GM10847 (cell line): Measurements from ENCODE around the gene PAQR5.

Source experiments
- POLR2A ChIP-seq: IDR thresholded peaks from 2 replicates; pipeline ENCODE4 v1.6.1; 2011; ENCODE audit not compliant: insufficient read length; ENCODE audit errors: extremely low read depth

PAQR5 gene

DNA sequence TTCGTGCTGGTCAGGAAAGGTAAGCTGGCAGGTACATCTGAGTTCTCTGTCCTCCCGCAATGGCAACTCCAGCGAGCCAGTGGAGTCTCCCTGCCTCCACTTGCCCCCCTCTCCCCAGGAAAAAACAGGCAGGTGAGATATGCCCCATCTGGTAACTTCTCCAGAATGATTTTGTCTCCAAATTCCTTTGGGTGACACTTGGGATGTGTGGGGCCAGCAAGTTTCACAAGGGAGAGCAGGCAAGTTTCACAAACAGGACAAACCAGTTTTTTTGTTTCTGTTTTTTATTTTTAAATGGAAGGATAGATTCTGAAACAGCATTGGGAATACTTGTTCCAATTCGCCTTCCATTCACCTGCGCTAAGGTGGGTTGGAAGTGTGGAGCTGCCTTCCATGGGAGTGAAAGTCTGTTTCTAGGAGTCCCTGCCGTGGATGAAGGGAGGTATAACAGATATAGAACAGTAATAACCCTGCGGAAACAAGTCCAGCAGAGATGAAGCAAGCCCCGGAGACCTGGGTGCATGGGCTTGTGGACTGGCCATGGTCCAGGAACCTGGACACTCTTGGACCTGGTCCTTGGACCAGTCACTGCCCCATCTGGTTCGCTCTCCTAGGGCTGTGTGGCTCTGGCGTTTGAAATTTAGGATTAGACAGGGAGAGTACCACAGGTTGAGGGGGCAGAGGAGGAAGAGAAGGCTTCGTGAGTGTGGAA lies 92.5 kb downstream of the PAQR5 start:
- no peak for TF ChIP-seq POLR2A

DNA sequence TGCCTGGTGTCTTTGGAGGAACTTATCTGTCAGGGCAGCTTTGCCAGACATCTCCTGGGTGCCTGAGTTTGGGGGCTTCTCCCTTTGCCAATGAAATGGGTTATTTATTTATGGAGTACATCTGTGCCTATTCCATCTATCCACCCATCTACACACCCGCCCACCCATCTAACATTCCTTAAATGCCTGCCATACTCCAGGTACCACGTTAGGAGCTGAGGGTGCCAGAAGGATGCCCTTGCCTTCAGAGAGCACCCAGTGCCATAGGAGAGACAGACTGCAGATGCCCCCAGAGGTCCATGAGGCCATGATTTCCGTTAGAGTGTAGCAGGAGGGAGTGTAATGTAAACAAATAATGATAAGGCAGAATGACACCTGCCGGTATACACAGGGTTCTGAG lies 93.6 kb downstream of the PAQR5 start:
- no peak for TF ChIP-seq POLR2A

DNA sequence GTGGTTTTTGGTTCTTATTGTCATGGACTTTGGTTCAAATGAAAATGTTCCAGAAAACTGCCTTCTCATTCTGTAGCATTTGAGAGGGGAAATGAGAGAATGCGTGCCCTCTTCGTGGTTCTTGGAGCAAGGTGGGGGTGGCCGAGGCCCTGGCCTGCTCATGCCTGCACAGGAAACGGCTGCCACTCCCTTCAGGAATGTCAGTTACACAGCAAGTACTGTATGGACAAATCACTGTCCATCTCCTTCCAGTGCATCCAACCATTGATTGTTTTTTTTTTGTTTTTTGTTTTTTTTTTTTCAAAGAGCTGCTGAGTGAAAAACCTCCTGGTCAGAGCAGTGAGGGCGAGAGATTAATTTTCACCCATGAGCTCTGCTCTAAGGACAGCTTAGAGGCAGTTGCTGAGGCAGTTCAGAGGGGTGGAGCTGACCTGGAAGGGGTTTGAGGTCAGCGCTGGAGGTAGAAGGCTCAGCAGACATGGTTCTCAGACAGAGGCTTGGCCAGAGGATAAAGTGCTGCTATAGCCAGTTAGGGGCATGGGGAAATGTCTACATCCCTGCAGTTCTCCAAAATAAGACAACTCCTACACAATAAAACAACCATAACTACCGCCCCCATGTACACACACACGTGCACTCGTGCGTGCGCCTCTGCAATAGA lies 95.2 kb downstream of the PAQR5 start:
- TF ChIP-seq POLR2A, result no peak

DNA sequence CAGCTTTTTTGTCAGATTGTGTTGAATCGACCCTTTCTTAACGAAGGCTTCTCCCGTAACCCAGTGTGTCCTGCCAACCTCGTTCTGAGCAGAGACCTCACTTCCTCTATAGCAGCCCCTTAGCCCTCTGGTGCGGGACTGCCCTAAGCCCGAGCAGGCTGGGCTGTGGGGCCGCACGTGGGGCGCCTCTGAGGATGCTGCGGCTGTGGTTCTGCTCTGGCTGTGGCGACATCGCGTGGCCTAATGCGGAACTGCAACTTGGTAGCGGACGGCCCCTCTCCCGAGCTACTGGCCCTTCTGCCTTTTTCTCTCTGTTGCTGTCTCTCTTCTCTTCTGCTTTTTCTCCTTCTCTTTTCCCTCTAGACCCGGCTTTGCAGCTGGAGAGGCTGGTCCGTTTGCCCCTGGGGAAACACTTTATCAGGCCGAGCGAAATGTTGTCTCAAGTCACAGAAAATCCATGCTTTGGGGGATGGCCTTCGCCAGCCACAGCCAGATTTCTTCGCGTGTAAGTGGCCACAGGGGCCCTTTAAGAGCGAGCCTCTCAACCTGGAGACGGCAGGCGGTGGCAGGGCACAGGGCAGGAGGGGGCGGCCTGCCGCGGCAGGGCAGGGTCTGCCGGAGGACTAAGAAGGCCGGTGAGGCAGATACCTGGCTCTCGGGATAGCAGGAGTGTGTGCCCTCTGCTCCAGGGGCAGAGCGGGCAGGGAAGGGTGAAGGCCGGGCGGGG lies 96.0 kb downstream of the PAQR5 start:
- no peak for TF ChIP-seq POLR2A

- TF ChIP-seq POLR2A, result no peak
Measured at GRCh38 chr15:69395460-69395859, 96.7 kb downstream of the PAQR5 start.

GRCh38 chr15:69395991-69396390 lies 97.3 kb downstream of the PAQR5 start:
- no peak for TF ChIP-seq POLR2A

- TF ChIP-seq POLR2A, result no peak
Measured at GRCh38 chr15:69398491-69398891, 99.8 kb downstream of the PAQR5 start.

DNA sequence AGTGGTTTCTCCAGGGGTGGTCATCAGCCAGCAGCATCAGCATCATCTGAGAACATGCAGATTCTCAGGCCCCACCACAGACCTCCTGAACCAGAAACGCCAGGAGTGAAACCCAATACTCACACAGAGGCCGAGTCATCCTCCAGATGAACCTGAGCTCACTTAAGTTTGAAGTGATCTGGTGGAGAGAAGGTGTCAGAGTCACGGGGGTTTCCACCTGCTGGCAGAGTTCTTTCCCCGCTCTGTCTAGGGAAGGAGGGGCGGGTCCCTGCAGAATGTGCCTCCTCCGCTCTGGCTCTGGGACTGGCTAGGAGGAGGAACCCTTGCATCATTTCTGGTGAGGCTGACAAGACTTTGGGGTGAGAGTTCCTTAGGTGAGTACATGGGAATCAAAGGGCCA lies 102.1 kb downstream of the PAQR5 start:
- TF ChIP-seq POLR2A, result no peak

GRCh38 chr15:69402816-69403215 lies 104.1 kb downstream of the PAQR5 start:
- TF ChIP-seq POLR2A, result no peak

DNA sequence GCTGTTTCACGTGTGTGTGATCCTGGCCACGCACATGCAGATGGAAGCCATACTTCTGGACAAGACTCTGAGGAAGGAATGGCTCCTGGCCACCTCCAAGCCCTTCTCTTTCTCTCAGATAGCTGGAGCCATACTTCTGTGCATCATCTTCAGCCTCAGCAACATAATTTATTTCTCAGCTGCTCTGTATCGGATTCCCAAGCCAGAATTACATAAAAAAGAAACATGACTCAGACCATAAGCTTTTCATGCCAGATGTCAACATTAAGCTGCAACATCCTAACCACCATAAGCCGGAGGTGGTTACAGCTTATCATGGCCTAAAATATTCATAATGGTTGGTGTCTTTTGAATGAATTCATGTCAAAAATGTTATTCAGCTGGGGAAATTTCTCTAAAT lies 104.9 kb downstream of the PAQR5 start:
- no peak for TF ChIP-seq POLR2A

DNA sequence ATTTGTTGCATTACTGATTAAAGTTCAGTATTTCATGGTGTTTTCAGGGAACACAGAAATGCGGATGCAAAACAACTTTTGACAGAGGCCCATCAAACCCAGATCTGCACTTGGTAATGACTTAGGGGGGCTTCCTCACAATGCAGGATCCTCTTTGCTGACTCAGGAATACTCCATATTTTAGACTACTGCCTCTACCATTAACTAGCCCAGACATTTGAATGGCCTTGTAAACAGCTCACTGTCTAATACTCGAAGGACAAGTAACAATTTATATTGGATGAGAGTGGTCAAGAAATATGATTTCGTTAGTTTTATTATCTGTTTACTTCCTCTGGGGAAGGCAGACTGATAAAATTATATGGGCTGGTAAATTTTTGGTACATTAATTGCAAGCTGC lies 106.4 kb downstream of the PAQR5 start:
- no peak for TF ChIP-seq POLR2A

GRCh38 chr15:69407719-69408400 lies 109.1 kb downstream of the PAQR5 start:
- TF ChIP-seq POLR2A, result no peak

DNA sequence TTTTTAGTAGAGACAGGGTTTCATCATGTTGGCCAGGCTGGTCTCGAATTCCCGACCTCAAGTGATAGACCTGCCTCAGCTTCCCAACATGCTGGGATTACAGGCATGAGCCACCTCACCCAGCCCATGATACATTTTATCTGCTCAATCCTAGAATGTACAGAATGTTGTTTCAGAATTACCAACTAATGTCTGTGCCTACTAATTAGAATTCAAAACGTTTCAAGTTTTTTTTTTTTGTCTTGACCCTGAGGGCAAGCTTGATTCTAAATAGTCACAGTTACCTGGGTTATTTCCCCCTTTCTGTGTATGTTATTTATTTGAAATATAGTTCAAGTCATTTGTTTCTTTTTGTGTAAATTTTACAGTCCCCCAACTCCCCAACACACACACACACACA lies 110.1 kb downstream of the PAQR5 start:
- no peak for TF ChIP-seq POLR2A

DNA sequence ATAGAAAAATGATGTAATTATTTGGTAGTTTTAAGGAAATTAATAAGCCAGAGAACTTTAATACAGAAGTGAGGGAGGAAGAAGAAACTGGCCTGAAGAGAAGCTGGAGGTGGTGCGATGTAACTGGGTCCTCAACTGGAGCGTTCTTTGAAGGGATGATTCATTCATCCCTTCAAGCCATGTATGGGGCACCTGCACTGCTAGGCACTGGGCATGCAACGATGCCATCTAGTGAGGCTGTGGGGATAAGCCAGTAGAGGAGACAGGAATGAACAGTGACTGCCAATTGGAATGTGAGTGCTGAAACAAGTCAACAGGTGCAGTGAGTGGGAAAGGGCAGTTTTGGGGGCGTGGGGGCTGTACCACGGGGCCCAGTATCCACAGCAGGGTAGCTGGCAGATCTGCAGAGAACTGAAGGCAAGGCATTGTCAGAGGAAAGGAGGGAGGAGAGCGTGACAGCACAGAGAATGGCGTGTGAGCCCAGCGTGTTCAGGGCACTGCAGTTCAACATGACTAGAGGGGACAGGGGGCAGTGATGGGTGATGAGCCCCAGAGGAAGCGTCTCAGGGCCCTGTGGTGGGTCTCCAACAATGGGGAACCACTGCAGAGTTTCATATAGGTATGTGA lies 111.6 kb downstream of the PAQR5 start:
- TF ChIP-seq POLR2A, result no peak

- TF ChIP-seq POLR2A, result no peak
Measured at GRCh38 chr15:69412274-69412673, 113.6 kb downstream of the PAQR5 start.

DNA sequence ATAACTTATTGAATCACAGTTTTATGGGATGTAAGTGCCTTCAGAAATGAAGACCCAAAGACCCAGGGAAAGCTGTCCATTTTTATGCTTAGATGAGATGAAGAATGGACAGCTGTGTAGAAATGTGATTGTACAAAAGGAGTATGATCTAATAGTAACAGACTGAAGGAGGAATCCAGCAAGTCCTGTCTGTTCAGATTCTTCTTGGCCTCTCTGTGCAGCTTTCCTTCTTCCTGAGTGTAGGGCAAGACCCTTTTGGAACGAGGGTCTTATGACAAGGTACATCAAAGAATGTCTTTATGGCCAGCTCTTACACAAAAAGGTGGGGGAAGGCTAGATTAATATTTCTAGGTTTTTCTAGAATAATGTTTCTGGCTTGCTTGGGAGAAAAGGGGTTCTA lies 114.0 kb downstream of the PAQR5 start:
- no peak for TF ChIP-seq POLR2A
